ENCODE results near the gene RXRA.

DNA sequence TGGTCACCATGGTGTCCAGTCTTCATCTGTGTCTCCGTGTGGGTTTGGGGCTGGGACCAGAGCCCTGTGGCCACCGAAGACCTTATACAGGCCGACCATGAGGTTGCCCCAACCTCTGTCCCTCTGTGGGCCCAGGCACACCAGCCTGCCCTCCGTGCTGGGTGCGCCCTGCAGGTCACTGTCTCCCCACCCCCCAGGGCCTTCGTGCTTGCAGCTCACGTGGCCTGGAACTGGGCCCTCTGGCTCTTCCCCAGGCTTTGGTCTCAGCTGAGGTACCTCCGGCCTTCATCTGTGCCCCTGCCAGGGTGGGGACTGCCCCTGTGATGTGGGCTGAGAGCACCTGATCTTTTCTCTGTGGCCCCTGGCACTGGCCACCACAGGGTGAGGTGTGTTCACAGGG lies 92.1 kb downstream of the RXRA start:
- TF ChIP-seq POLR2A (IDR thresholded peaks at IDR 0.05; ENCODE audit: low read depth, low read length) (no peak), EZH2 (IDR thresholded peaks at IDR 0.05; ENCODE audit: borderline replicate concordance, low read depth, low read length, severe bottlenecking) (no peak), POLR2AphosphoS5 (IDR thresholded peaks at IDR 0.05; ENCODE audit: insufficient read depth, low read depth, low read length) (no peak)
- TF ChIP-seq, protein P1, sequence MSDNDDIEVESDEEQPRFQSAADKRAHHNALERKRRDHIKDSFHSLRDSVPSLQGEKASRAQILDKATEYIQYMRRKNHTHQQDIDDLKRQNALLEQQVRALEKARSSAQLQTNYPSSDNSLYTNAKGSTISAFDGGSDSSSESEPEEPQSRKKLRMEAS (IDR thresholded peaks at IDR 0.05; ENCODE audit: insufficient read depth, insufficient read length) = no peak
- TF ChIP-seq, protein P2, sequence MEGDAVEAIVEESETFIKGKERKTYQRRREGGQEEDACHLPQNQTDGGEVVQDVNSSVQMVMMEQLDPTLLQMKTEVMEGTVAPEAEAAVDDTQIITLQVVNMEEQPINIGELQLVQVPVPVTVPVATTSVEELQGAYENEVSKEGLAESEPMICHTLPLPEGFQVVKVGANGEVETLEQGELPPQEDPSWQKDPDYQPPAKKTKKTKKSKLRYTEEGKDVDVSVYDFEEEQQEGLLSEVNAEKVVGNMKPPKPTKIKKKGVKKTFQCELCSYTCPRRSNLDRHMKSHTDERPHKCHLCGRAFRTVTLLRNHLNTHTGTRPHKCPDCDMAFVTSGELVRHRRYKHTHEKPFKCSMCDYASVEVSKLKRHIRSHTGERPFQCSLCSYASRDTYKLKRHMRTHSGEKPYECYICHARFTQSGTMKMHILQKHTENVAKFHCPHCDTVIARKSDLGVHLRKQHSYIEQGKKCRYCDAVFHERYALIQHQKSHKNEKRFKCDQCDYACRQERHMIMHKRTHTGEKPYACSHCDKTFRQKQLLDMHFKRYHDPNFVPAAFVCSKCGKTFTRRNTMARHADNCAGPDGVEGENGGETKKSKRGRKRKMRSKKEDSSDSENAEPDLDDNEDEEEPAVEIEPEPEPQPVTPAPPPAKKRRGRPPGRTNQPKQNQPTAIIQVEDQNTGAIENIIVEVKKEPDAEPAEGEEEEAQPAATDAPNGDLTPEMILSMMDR (IDR thresholded peaks at IDR 0.05; ENCODE audit: extremely low read depth in 1 of 2, insufficient read depth in 1 of 2, low read depth in 1 of 2, low read length in 2 of 2) = no peak

Data from endothelial cell of umbilical vein (primary cell).